ENCODE results near the gene XPC. TPM values are rescaled to one million over a fixed set of nuclear protein-coding genes. Genes with fewer than 3 reads are reported as not detected.

The XPC gene
- total and polyA plus RNA-seq, 7 donors, result 8.1 to 37.5 (median 30.3) TPM

DNA sequence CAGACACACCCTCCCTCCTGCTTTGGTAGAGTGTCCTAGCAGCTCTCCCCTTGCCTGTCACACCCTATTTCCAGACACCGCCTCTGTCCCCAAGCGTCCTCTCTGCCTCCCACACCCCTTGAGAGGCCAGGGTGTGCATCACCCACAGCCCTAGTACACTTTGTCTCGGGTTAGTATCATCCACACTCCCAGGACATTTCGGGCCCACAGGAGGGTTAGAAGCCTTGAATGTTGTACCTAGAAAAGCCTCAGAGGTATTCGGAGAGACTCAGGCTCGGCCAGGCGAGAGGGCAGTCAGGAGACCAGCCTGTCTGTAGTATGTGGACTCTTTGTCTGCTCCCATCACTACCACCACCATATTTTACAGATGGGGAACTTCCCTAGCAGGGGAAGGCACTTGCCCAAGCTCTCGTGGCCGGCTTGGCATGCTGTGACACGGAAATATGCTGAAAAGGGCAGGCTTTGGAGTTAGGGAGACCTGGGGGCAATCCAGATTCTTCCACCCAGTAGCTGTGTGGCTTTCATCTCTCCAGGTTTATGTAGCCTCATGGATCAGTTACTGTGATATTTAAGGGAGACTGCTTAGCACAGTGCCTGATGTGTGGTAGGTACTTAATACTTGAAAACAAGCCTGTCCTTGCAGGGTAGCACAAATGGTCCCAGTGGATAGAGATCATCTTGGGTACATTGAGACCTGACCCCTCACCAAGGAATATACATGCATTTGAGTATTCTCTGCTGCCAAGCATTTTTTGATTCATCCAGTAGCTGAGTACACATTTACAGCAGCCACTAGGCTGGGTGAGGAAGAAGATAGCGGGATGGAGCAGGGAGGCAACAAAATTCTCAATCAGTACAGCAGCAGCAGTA lies 52.1 kb downstream of the XPC start:
- H3K9me3 ChIP-seq, result no peaks in the 10 kb centered on the region
- H3K4me1 ChIP-seq, result peaks cover 0 to 49% (median 38%) of the 10 kb centered on the region in 4 donors
- TF ChIP-seq POLR2A (IDR thresholded peaks at IDR 0.05) (no peak), EP300 (IDR thresholded peaks at IDR 0.05) (no peak), CTCF (IDR thresholded peaks at IDR 0.05) (no peak), POLR2AphosphoS5 (IDR thresholded peaks at IDR 0.05) (no peak)
- H3K4me3 ChIP-seq, result peak overlapping the region; percentile 68 to 96 (median 87)
- peak overlapping the region; percentile 86 to 97 (median 94) for H3K27ac ChIP-seq
- H3K36me3 ChIP-seq, result peaks cover 12 to 38% (median 21%) of the 10 kb centered on the region in 4 donors
- WGBS, 2 donors, result 25 to 64% methylated on average over 11 of the region's 11 CpGs
- H3K27me3 ChIP-seq, result no peaks in the 10 kb centered on the region
- DNase-seq, result no peak
- intact Hi-C loops (cut with DNase I), result loop anchor here (5.0 to 10.0 kb wide), 2 partner anchors 819 to 1129 kb away; partner anchors contain the start of gene NR2C2

GRCh38 chr3:14125193-14126016 lies 53.0 kb downstream of the XPC start:
- Histone ChIP-seq H3K27me3 (no peaks in the 10 kb centered on the region), H3K36me3 (peaks cover 4 to 38% (median 12%) of the 10 kb centered on the region in 4 donors), H3K4me3 (peak overlapping the region; percentile 68 to 96 (median 87)), H3K4me1 (peaks cover 0 to 49% (median 38%) of the 10 kb centered on the region in 4 donors), H3K9me3 (no peaks in the 10 kb centered on the region), H3K27ac (peak overlapping the region; percentile 86 to 97 (median 94))
- 0 to 1% methylated on average over 44 of the region's 44 CpGs for WGBS, 2 donors
- intact Hi-C loops (cut with DNase I), result loop anchor here (1.0 to 10.0 kb wide), 4 partner anchors 19 to 1128 kb away; partner anchors contain the start of genes LSM3, NR2C2 and XPC
- DNase-seq, result peak; percentile 88
- TF ChIP-seq CTCF (IDR thresholded peaks at IDR 0.05), result peak in 1 of 4 experiments; percentile 8
- no peak for TF ChIP-seq EP300 (IDR thresholded peaks at IDR 0.05)
- no peak for TF ChIP-seq POLR2A (IDR thresholded peaks at IDR 0.05)
- TF ChIP-seq POLR2AphosphoS5 (IDR thresholded peaks at IDR 0.05), result peak in 3 of 4 donors; percentile 38 to 76 (median 65)

GRCh38 chr3:14124615-14125192 lies 53.7 kb downstream of the XPC start, which contains the start of the genes CHCHD4 and TMEM43:
CHCHD4 (minus strand) TSS chr3:14124870; CDS start chr3:14124676, 194 bp downstream.
TMEM43 (plus strand) TSS chr3:14125052; CDS start chr3:14125194, 142 bp downstream.
- peaks cover 0 to 38% (median 5%) of the 10 kb centered on the region in 4 donors for H3K36me3 ChIP-seq
- H3K27ac ChIP-seq, result peak within 1 kb of the TSS; percentile 86 to 97 (median 94)
- peak; percentile 100 for DNase-seq
- intact Hi-C loops (cut with DNase I), result loop anchor here (1.0 to 10.0 kb wide), 5 partner anchors 20 to 1127 kb away; partner anchors contain the start of genes LSM3, NR2C2 and XPC
- peaks cover 0 to 49% (median 38%) of the 10 kb centered on the region in 4 donors for H3K4me1 ChIP-seq
- 0% methylated on average over 55 of the region's 55 CpGs for WGBS, 2 donors
- peak within 1 kb of the TSS; percentile 68 to 96 (median 87) for H3K4me3 ChIP-seq
- peak; percentile 77 to 93 (median 90) for TF ChIP-seq POLR2AphosphoS5 (IDR thresholded peaks at IDR 0.05)
- TF ChIP-seq CTCF (IDR thresholded peaks at IDR 0.05), result no peak
- TF ChIP-seq EP300 (IDR thresholded peaks at IDR 0.05), result peak in 1 of 4 donors; percentile 53
- TF ChIP-seq POLR2A (IDR thresholded peaks at IDR 0.05), result peak; percentile 62 to 71
- no peaks in the 10 kb centered on the region for H3K27me3 ChIP-seq
- H3K9me3 ChIP-seq, result no peaks in the 10 kb centered on the region

GRCh38 chr3:14124223-14124614 lies 54.2 kb downstream of the XPC start:
- Histone ChIP-seq H3K9me3 (no peaks in the 10 kb centered on the region), H3K4me1 (peaks cover 0 to 49% (median 38%) of the 10 kb centered on the region in 4 donors), H3K36me3 (peaks cover 0 to 35% (median 2%) of the 10 kb centered on the region in 4 donors), H3K27ac (peak overlapping the region; percentile 86 to 97 (median 94)), H3K27me3 (no peaks in the 10 kb centered on the region), H3K4me3 (peak overlapping the region; percentile 68 to 96 (median 87))
- intact Hi-C loops (cut with DNase I), result loop anchor here (1.0 to 10.0 kb wide), 2 partner anchors 229 to 821 kb away; partner anchors contain the start of gene NR2C2
- 0 to 1% methylated on average over 37 of the region's 37 CpGs for WGBS, 2 donors
- peak; percentile 86 for DNase-seq
- TF ChIP-seq EP300 (IDR thresholded peaks at IDR 0.05) (no peak), POLR2AphosphoS5 (IDR thresholded peaks at IDR 0.05) (no peak), POLR2A (IDR thresholded peaks at IDR 0.05) (no peak), CTCF (IDR thresholded peaks at IDR 0.05) (no peak)
